ENCODE data around the gene UBASH3B.

DNA sequence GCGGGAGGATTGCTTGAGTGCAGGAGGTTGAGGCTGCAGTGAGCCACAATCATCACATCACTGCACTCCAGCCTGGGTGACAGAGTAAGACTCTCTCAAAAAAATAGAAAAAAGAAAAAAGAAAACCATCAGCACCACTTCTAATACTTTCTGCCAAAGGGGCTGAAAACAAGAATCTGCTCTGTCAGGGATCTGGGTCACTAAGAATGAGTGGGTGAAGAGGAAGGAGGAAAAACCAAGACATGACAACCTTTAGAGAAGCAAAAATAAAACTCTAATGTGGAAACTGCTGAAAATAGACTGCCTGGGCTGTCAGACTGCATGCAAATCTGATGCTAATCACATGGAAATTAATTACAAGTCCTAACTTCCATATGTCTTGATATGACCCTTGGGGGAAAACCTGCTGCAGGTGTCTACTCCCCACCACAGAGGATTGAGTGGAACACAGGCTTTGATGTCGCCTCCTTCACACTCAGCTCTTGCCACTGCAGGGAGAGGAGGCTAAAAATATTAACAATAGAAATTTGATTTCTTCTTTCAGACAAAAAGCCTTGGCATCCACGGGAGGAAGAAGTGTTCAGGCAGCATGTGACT is 120.3 kb downstream of the UBASH3B start:
- TF ChIP-seq POLR2A (IDR thresholded peaks at IDR 0.05) = no peak
- TF ChIP-seq, protein P1, sequence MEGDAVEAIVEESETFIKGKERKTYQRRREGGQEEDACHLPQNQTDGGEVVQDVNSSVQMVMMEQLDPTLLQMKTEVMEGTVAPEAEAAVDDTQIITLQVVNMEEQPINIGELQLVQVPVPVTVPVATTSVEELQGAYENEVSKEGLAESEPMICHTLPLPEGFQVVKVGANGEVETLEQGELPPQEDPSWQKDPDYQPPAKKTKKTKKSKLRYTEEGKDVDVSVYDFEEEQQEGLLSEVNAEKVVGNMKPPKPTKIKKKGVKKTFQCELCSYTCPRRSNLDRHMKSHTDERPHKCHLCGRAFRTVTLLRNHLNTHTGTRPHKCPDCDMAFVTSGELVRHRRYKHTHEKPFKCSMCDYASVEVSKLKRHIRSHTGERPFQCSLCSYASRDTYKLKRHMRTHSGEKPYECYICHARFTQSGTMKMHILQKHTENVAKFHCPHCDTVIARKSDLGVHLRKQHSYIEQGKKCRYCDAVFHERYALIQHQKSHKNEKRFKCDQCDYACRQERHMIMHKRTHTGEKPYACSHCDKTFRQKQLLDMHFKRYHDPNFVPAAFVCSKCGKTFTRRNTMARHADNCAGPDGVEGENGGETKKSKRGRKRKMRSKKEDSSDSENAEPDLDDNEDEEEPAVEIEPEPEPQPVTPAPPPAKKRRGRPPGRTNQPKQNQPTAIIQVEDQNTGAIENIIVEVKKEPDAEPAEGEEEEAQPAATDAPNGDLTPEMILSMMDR (IDR thresholded peaks at IDR 0.05) = no peak
